IPS-18a (cell line): ENCODE data around the gene SLCO1B3.

ENCODE experiments used
- H3K27ac ChIP-seq: one replicate; pipeline ENCODE4 v1.5.1; 2013; ENCODE audit warnings: low read length
- H3K27me3 ChIP-seq: one replicate; pipeline ENCODE4 v1.6.1; 2013; ENCODE audit warnings: mild to moderate bottlenecking, low read length; ENCODE audit not compliant: control insufficient read depth, insufficient read depth
- H3K36me3 ChIP-seq: one replicate; pipeline ENCODE4 v1.6.1; 2013; ENCODE audit warnings: low read depth, low read length; ENCODE audit not compliant: control insufficient read depth
- H3K4me1 ChIP-seq: one replicate; pipeline ENCODE4 v1.6.1; 2013; ENCODE audit warnings: low read depth, low read length; ENCODE audit not compliant: control insufficient read depth
- H3K4me3 ChIP-seq: one replicate; pipeline ENCODE4 v1.5.1; 2013; ENCODE audit warnings: low read length
- H3K9ac ChIP-seq: one replicate; pipeline ENCODE4 v1.6.1; 2013; ENCODE audit warnings: mild to moderate bottlenecking, low read length, moderate library complexity
- H3K9me3 ChIP-seq: one replicate; pipeline ENCODE4 v1.6.1; 2013; ENCODE audit warnings: low read depth, low read length; ENCODE audit not compliant: control insufficient read depth

Gene SLCO1B3

DNA sequence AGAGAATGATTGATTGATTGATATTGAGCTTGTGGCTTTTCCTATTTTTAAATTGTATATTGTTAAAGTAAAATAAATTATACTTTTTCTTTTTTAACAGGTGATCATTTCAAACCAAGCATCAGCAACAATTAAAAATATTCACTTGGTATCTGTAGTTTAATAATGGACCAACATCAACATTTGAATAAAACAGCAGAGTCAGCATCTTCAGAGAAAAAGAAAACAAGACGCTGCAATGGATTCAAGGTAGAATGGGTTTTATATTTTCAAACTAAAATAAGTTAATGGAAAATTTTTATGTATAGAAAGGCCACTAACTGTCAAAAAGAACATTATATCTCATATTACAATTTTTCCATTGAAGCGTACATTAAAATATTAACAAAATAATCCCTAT is 5.1 kb downstream of the SLCO1B3 start:
- Histone ChIP-seq H3K9me3 (no peaks in the 10 kb centered on the region), H3K27ac (no peak overlapping the region), H3K4me1 (no peaks in the 10 kb centered on the region), H3K4me3 (no peak overlapping the region), H3K27me3 (no peaks in the 10 kb centered on the region), H3K36me3 (no peaks in the 10 kb centered on the region), H3K9ac (no peak overlapping the region)

DNA sequence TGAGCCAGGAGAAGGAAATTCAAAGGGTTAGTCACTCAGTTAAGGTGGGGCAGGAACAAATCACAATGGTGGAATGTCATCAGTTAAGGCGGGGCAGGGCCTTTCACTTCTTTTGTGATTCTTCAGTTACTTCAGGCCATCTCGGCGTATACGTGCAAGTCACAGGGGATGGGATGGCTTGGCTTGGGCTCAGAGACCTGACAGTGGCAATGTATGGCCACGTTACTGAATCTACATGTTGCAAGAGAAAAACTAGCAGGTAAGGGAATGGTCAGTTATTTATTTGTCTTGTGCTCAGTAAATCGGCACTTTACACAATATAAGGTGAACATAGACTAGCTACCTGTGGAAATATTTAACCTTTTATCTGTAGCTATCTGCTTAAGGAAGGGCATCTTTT is 11.9 kb downstream of the SLCO1B3 start:
- Histone ChIP-seq H3K9ac (no peak overlapping the region), H3K27me3 (no peaks in the 10 kb centered on the region), H3K4me1 (no peaks in the 10 kb centered on the region), H3K27ac (no peak overlapping the region), H3K36me3 (no peaks in the 10 kb centered on the region), H3K9me3 (no peaks in the 10 kb centered on the region), H3K4me3 (no peak overlapping the region)

DNA sequence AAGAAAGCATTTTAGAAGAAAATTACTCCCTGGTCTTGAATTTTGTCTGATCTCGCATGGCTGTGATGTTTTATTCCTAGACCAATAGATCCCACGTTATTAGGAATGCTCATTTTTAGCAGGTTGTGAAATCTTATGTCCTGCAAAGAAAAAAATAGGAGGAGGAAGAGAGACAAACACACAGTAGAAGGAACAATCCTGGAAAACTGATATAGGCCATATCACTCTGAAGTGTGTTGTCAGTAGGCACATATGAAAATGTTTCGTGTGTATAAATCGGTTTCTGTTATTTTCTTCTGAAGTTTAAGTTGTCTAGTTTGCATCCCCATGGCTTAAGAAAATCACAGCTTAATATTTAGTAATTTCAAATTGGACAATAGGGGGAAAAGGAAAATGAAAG is 12.4 kb downstream of the SLCO1B3 start:
- Histone ChIP-seq H3K36me3 (no peaks in the 10 kb centered on the region), H3K27me3 (no peaks in the 10 kb centered on the region), H3K27ac (no peak overlapping the region), H3K4me1 (no peaks in the 10 kb centered on the region), H3K4me3 (no peak overlapping the region), H3K9ac (no peak overlapping the region), H3K9me3 (no peaks in the 10 kb centered on the region)

DNA sequence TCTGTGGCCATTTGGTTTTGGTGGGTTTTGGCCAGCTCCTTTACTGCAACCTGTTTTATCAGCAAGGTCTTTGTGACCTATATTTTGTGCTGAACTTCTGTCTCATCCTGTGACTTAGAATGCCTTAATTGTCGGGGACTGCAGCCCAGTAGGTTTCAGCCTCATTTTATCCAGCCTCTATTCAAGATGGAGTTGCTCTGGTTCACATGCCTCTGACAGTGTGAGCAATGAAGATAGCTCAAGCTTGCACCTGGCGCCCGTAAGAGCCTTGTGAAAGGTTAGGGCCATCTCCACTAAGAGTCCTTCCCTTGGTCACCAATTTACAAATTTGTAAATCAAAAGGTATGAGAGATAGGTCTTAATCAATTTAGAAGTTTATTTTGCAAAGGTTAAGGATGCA is 19.4 kb downstream of the SLCO1B3 start:
- no peaks in the 10 kb centered on the region for H3K4me1 ChIP-seq
- no peaks in the 10 kb centered on the region for H3K27me3 ChIP-seq
- H3K9me3 ChIP-seq: no peaks in the 10 kb centered on the region
- no peak overlapping the region for H3K9ac ChIP-seq
- H3K36me3 ChIP-seq: no peaks in the 10 kb centered on the region
- no peak overlapping the region for H3K4me3 ChIP-seq
- no peak overlapping the region for H3K27ac ChIP-seq

GRCh38 chr12:20830456-20830855 is 20.0 kb downstream of the SLCO1B3 start:
- Histone ChIP-seq H3K27me3 (no peaks in the 10 kb centered on the region), H3K9me3 (no peaks in the 10 kb centered on the region), H3K36me3 (no peaks in the 10 kb centered on the region), H3K4me1 (no peaks in the 10 kb centered on the region), H3K4me3 (no peak overlapping the region), H3K9ac (no peak overlapping the region), H3K27ac (no peak overlapping the region)

- Histone ChIP-seq H3K27me3 (no peaks in the 10 kb centered on the region), H3K4me3 (no peak overlapping the region), H3K4me1 (no peaks in the 10 kb centered on the region), H3K9ac (no peak overlapping the region), H3K27ac (no peak overlapping the region), H3K36me3 (no peaks in the 10 kb centered on the region), H3K9me3 (no peaks in the 10 kb centered on the region)
Observed at GRCh38 chr12:20832911-20833310, 22.4 kb downstream of the SLCO1B3 start.

GRCh38 chr12:20852649-20853048 is 42.1 kb downstream of the SLCO1B3 start:
- Histone ChIP-seq H3K36me3 (no peaks in the 10 kb centered on the region), H3K9me3 (no peaks in the 10 kb centered on the region), H3K4me3 (no peak overlapping the region), H3K27me3 (no peaks in the 10 kb centered on the region), H3K4me1 (no peaks in the 10 kb centered on the region), H3K9ac (no peak overlapping the region), H3K27ac (no peak overlapping the region)

- Histone ChIP-seq H3K27ac (no peak overlapping the region), H3K36me3 (no peaks in the 10 kb centered on the region), H3K4me1 (no peaks in the 10 kb centered on the region), H3K9ac (no peak overlapping the region), H3K9me3 (no peaks in the 10 kb centered on the region), H3K27me3 (no peaks in the 10 kb centered on the region), H3K4me3 (no peak overlapping the region)
Observed at GRCh38 chr12:20863056-20863455, 52.6 kb downstream of the SLCO1B3 start.

GRCh38 chr12:20865873-20866272 is 55.4 kb downstream of the SLCO1B3 start:
- Histone ChIP-seq H3K27me3 (no peaks in the 10 kb centered on the region), H3K9me3 (no peaks in the 10 kb centered on the region), H3K36me3 (no peaks in the 10 kb centered on the region), H3K4me3 (no peak overlapping the region), H3K4me1 (no peaks in the 10 kb centered on the region), H3K9ac (no peak overlapping the region), H3K27ac (no peak overlapping the region)

DNA sequence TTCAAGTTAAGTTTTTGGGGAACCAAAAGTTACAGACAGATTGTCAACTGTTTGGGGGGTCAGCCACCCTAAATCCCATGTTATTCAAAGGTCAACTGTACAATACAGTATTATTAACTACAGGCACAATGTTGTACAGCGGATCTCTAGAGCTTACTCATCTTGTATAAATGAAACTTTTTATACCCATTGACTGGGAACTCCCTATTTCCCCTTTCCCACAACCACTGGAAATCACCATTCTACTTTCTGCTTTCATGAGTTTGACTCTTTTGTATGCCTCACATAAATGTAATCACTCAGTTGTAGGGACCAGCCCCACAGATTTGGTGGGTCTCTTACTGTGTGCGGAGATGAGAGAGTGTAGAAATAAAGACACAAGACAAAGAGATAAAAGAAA is 57.8 kb downstream of the SLCO1B3 start:
- Histone ChIP-seq H3K9me3 (no peaks in the 10 kb centered on the region), H3K4me1 (no peaks in the 10 kb centered on the region), H3K27ac (no peak overlapping the region), H3K9ac (no peak overlapping the region), H3K27me3 (no peaks in the 10 kb centered on the region), H3K36me3 (no peaks in the 10 kb centered on the region), H3K4me3 (no peak overlapping the region)

- no peaks in the 10 kb centered on the region for H3K27me3 ChIP-seq
- H3K4me3 ChIP-seq: no peak overlapping the region
- H3K36me3 ChIP-seq: no peaks in the 10 kb centered on the region
- no peaks in the 10 kb centered on the region for H3K4me1 ChIP-seq
- no peaks in the 10 kb centered on the region for H3K9me3 ChIP-seq
- H3K27ac ChIP-seq: no peak overlapping the region
- H3K9ac ChIP-seq: no peak overlapping the region
Observed at GRCh38 chr12:20883288-20883687, 72.8 kb downstream of the SLCO1B3 start.

DNA sequence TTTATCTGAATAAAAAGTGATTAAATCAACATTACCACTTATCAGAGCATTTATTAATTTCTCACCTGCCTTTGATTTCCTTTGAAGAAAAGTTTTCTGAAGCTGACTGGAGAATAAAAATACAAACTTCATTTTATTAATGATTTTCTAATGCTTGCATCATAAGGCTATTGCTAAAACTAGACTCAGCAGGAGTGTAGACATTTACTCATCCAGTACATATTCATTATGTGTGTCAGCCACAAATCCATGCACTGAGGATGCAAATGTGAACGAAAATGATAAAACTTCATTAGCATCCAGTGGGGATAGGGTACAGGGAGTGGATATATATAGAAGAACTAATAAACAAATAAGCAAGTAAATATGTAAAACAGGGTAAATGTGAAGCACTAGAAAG is 74.6 kb downstream of the SLCO1B3 start:
- Histone ChIP-seq H3K27me3 (no peaks in the 10 kb centered on the region), H3K9me3 (peaks cover 4% of the 10 kb centered on the region)

More for the DNA sequence above, 74.6 kb downstream of the SLCO1B3 start:
- no peak overlapping the region for H3K9ac ChIP-seq
- H3K27ac ChIP-seq: no peak overlapping the region
- no peak overlapping the region for H3K4me3 ChIP-seq
- H3K4me1 ChIP-seq: no peaks in the 10 kb centered on the region
- no peaks in the 10 kb centered on the region for H3K36me3 ChIP-seq
